Fibroblast of skin of scalp (primary cell): ENCODE measurements around the gene ATG4D.
A peak's percentile ranks its signal among the peaks of the same experiment; 100 is the strongest.

Experiments
- DNase-seq: peaks from one replicate; pipeline ENCODE4 v3.0.0-alpha.2; 2013

ATG4D gene

DNA sequence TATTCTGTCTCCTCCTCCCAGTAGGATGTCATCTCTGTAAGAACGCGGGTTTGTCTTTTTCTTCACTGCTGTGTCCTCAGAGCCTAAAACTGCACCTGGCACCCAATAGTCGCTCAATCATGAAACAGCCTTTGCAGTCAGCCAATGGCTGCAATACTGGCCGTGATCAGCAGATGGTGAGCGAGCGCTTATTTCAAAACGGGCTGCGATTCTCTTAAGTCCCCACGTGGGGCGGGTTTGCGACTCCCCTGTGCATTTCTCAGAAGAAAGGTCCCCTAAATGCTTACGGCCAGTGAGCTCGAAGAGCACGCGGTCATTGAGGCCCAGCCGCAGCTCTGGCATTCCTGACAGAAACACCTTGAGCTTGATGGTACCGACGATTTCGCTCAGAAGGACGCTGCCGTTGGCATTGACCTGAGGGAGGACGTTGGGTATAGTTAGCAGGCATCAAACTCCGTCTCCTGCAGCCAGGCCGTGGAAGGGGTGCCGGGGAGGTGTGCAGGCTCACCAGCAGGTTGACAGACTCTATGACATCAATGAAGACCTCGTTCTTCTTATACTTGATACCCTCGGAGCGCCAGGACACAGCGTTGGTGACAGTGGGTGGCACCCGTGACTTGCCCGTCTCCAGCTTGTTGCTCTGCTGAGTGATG is 37.4 kb downstream of the ATG4D start:
- DNase-seq, result peak; percentile 89

GRCh38 chr19:10582091-10582490 is 38.4 kb downstream of the ATG4D start:
- no peak for DNase-seq

GRCh38 chr19:10583036-10583776 is 39.5 kb downstream of the ATG4D start:
- no peak for DNase-seq

DNA sequence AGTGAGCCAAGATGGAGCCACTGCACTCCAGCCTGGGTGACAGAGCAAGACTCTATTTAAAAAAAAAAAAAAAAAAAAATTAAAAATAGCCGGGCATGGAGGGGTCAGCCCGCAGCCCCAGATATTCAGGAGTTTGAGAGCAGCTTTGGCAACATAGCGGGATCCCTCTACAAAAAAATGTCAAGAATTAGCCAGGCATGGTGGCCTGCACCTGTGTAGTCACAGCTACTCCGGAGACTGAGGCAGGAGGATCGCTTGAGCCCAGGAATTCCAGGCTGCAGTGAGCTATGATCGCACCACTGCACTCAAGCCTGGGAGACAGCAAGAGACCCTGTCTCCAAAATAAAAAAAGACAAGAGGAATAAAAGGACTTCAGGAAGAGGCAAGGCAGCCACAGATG is 42.7 kb downstream of the ATG4D start:
- no peak for DNase-seq

GRCh38 chr19:10587022-10587838 is 43.5 kb downstream of the ATG4D start, which contains the start of gene AP1M2:
TSS of gene AP1M2 (minus strand) at chr19:10587312. CDS start at chr19:10587231, 81 bp downstream.
- no peak for DNase-seq

- DNase-seq, result no peak
Measured at GRCh38 chr19:10587839-10588150, 44.1 kb downstream of the ATG4D start.

GRCh38 chr19:10593148-10593547 is 49.4 kb downstream of the ATG4D start:
- DNase-seq, result no peak

GRCh38 chr19:10593820-10594637 is 50.3 kb downstream of the ATG4D start:
- no peak for DNase-seq

- no peak for DNase-seq
Measured at GRCh38 chr19:10600149-10600548, 56.4 kb downstream of the ATG4D start.

DNA sequence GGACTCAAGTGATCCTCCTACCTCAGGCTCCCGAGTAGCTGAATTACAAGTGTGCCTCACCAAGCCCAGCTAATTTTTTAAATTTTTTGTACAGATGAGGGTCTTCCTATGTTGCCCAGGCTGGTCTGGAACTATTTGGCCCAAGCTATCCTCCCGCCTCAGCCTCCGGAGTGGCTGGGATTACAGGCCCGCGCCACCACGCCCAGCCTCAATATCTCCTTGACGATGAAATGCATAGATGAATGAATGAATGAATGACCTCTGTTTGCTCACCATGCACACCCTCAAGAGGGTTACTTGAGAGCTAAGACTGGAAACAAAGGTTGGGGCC is 58.3 kb downstream of the ATG4D start:
- DNase-seq, result no peak

DNA sequence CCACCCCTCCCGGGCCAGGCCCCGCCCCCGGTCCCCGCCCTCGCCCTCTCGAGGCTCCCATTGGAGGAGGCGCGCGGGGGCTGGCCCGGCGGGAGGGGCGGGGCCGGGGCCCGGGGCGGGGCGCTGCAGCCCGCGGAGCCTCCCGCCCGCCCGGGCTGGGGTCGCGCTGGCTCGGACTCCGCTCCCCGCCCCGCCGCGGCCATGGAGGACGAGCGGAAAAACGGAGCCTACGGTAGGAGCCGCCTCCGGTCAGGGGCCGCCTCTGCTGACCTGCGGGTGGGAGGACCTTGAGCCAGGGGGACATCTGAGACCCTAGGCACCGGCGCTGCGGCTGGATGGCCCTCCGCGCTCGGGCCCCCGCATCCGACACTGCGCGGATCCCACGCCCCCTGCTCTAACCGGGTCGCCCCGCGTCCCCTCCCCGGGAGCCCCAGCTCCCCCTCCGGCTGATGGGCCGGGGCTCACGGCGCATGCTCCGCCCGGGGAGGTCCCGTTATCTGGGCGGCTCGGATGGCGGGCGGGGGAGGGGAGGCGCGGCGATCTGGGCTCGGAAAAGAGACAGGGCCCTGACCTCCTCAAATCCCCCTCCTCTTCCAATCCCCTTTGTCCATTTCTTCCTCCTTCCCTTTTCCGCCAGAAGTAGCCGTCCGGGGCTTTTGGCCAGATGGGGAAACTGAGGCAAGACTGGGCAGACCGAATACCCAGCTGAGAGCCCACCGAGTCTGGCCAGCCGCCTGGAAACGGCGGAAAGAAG is 58.8 kb downstream of the ATG4D start:
- peak; percentile 80 for DNase-seq
